T-cell (primary cell): ENCODE data around the gene POLR2A. TPM values are rescaled to one million over a fixed set of nuclear protein-coding genes. Genes with fewer than 3 reads are reported as not detected.

ENCODE experiments used
- ATAC-seq, 4 experiments: fragments of 200-7000 bp in 3 of 4; fragments of 150-1000 bp in 1 of 4; cut with Tn5 transposase; replicated peaks in 1 of 4; 1 replicate in 3 of 4; 2 replicates in 1 of 4; pipeline ENCODE4 v1.10.0; 2021; ENCODE audit warnings: moderate library complexity in 3 of 4, mild to moderate bottlenecking in 2 of 4, moderate number of reproducible peaks in 1 of 4
- CTCF ChIA-PET, 2 donors: fragments of 300-600 bp; sonication (Branson Sonifier 250); formaldehyde crosslinking; loops; one replicate each; lab custom pipeline; 2022; ENCODE audit warnings: antibody characterized with exemption in 2 of 2; lab: Charles Lee
- POLR2A ChIA-PET, 2 donors: fragments of 300-600 bp; sonication (Branson Sonifier 250); formaldehyde crosslinking; loops; one replicate each; lab custom pipeline; 2022; ENCODE audit warnings: antibody characterized with exemption in 2 of 2; lab: Charles Lee
- DNase-seq, 35 experiments: peaks; one replicate each; pipeline versions ENCODE4 v3.0.0 to v3.0.0-alpha.2; 2013 to 2023
- H3K27ac ChIP-seq: one replicate; pipeline ENCODE4 v1.5.1; 2013; ENCODE audit warnings: low read length
- H3K27me3 ChIP-seq, 2 experiments: replicated peaks in 1 of 2; 1 replicate in 1 of 2; 2 replicates in 1 of 2; pipeline versions ENCODE4 v1.6.1 to v1.7.0; 2013; ENCODE audit warnings: low read length in 1 of 2, mixed read lengths in 1 of 2; ENCODE audit not compliant: control insufficient read depth in 2 of 2, insufficient read depth in 2 of 2; ENCODE audit errors: extremely low read depth in 1 of 2
- H3K36me3 ChIP-seq, 2 donors: 1 replicate in 1 of 2; 2 replicates in 1 of 2; pipeline versions ENCODE4 v1.6.1 to v1.7.0; 2013; ENCODE audit warnings: low read length in 1 of 2; ENCODE audit not compliant: control insufficient read depth in 2 of 2, insufficient read depth in 1 of 2; ENCODE audit errors: extremely low read depth in 1 of 2
- H3K4me1 ChIP-seq, 2 experiments: 1 replicate in 1 of 2; 2 replicates in 1 of 2; pipeline versions ENCODE4 v1.6.1 to v1.7.0; 2013; ENCODE audit warnings: low read length in 2 of 2, mixed read lengths in 1 of 2; ENCODE audit not compliant: insufficient read depth in 2 of 2, control insufficient read depth in 1 of 2; ENCODE audit errors: extremely low read depth in 1 of 2
- H3K4me3 ChIP-seq, 2 donors: 1 replicate in 1 of 2; 2 replicates in 1 of 2; pipeline versions ENCODE4 v1.5.1 to v1.7.0; 2013; ENCODE audit warnings: mild to moderate bottlenecking in 2 of 2, low read length in 1 of 2, moderate library complexity in 1 of 2; ENCODE audit not compliant: control insufficient read depth in 1 of 2; ENCODE audit errors: extremely low read depth in 1 of 2
- H3K9me3 ChIP-seq: 2 replicates; pipeline ENCODE4 v1.7.0; 2013
- H3K27ac Mint-ChIP-seq, 2 donors: one replicate each; pipeline ENCODE4 v1.8.0; 2020 to 2021; ENCODE audit warnings: mild to moderate bottlenecking in 2 of 2, mixed read lengths in 2 of 2
- H3K27me3 Mint-ChIP-seq, 2 donors: one replicate each; pipeline ENCODE4 v1.8.0; 2021 to 2022; ENCODE audit warnings: mixed read lengths in 2 of 2
- H3K36me3 Mint-ChIP-seq: one replicate; pipeline ENCODE4 v1.8.0; 2021; ENCODE audit warnings: mixed read lengths
- H3K4me1 Mint-ChIP-seq, 3 donors: one replicate each; pipeline ENCODE4 v1.8.0; 2020 to 2022; ENCODE audit warnings: mixed read lengths in 3 of 3, mild to moderate bottlenecking in 1 of 3
- H3K4me3 Mint-ChIP-seq, 3 donors: one replicate each; pipeline ENCODE4 v1.8.0; 2020 to 2022; ENCODE audit warnings: mild to moderate bottlenecking in 3 of 3, mixed read lengths in 3 of 3, moderate library complexity in 3 of 3
- H3K9me3 Mint-ChIP-seq, 3 donors: one replicate each; pipeline ENCODE4 v1.8.0; 2020 to 2022; ENCODE audit warnings: mixed read lengths in 3 of 3
- WGBS: methylation state at CpG from one replicate; pipeline ENCODE4 v1.1.5; 2013; ENCODE audit warnings: missing lambda C conversion rate; ENCODE audit not compliant: insufficient coverage; 5-methylcytosine and 5-hydroxymethylcytosine counted together
- total RNA-seq, 35 experiments: library from RNA in 6 of 35; stranded (reverse) in 6 of 35; fragments of 120-200 nt in 1 of 35; gene quantifications; one replicate each; pipeline versions ENCODE4 v1.2.1 to v1.2.4 and lab custom pipeline; 2013 to 2026

The POLR2A gene
- total RNA-seq, 5 donors from 2014 or later (not counting 1 experiment from before 2014, with no cell fraction given): 198 to 444 (median 212) TPM

DNA sequence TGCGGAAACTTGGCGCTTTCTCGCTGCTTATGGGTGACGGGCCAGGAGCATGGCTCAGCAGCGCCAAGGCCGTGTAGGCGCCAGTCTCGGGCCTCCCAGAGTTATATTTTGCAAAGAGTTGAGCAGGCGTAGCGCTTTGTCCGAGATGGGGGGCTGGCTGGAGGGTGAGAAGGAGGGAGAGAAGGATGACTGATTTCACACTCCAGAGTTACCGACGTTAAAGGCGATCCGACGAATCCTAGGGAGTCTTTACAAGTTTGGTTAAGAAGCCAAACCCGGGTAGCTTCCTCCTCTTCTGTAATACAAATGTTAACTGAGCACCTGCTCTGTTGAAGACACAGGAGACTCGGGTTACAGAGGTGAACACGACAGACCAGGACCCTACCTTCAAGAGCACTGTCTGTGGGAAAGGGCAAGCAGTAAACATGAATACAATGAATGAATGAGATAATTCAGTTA, 782 bp downstream of the POLR2A start:
- WGBS: 0% methylated on average over 10 of the region's 19 CpGs
- peaks cover 14% of the 10 kb centered on the region for H3K36me3 Mint-ChIP-seq
- H3K9me3 ChIP-seq: no peaks in the 10 kb centered on the region
- peak overlapping the region; percentile 99 for H3K27ac ChIP-seq
- H3K4me3 ChIP-seq: peak overlapping the region; percentile 79 to 92
- peaks cover 36 to 73% of the 10 kb centered on the region in 2 experiments for H3K4me1 ChIP-seq
- peak overlapping the region; percentile 92 to 99 (median 98) for H3K4me3 Mint-ChIP-seq
- ChIA-PET POLR2A (interaction anchor here (0.6 to 3.6 kb wide), 8 partner anchors 8 to 202 kb away, joined by 3 to 21 read pairs (median 3); partner anchors contain the start of genes CHRNB1 (in 1 of the 2) and TMEM102 (in 1 of the 2)), CTCF (interaction anchor here in 1 of 2 donors (0.5 to 1.1 kb wide), 7 partner anchors 26 to 897 kb away, joined by 3 to 8 read pairs (median 5); partner anchors contain the start of genes CHRNB1 and TMEM256)
- no peaks in the 10 kb centered on the region for H3K27me3 ChIP-seq
- H3K4me1 Mint-ChIP-seq: peaks cover 78 to 83% (median 79%) of the 10 kb centered on the region in 3 donors
- ATAC-seq: no peak
- H3K36me3 ChIP-seq: peaks cover 0 to 8% of the 10 kb centered on the region in 2 donors
- H3K27me3 Mint-ChIP-seq: no peaks in the 10 kb centered on the region
- H3K9me3 Mint-ChIP-seq: no peaks in the 10 kb centered on the region
- DNase-seq: no peak
- peak overlapping the region; percentile 100 for H3K27ac Mint-ChIP-seq

DNA sequence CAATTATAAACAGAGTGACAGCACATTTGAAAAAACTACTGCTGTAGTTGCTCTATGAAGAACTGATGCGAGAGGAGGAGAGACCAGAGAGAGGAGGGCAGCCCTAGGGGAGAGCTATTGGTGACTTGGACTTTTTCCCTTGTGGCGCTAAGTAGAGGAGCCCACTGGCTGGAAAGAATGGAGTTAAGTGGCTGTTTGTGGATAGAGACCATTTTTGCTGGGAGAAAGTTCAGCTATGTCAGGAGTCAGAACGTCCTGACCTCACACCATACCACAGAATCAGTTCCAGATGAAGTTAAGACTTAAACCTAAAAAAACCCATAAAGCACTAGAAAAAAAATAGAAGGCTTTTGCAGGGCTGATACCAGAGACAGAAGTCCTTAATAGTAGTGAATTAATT, 2.0 kb downstream of the POLR2A start:
- WGBS: 82% methylated on average over 2 of the region's 3 CpGs
- ATAC-seq (no peak), DNase-seq (no peak)
- H3K27me3 Mint-ChIP-seq: no peaks in the 10 kb centered on the region
- H3K27me3 ChIP-seq: no peaks in the 10 kb centered on the region
- POLR2A ChIA-PET: interaction anchor here (0.6 to 3.6 kb wide), 6 partner anchors 10 to 60 kb away, joined by 3 to 21 read pairs (median 3); partner anchors contain the start of gene TMEM102 (in 1 of the 2)
- no peaks in the 10 kb centered on the region for H3K9me3 ChIP-seq
- H3K27ac ChIP-seq: no peak overlapping the region
- H3K4me3 ChIP-seq: peak overlapping the region; percentile 53 to 92
- peaks cover 35 to 66% of the 10 kb centered on the region in 2 experiments for H3K4me1 ChIP-seq
- peaks cover 0 to 10% of the 10 kb centered on the region in 2 donors for H3K36me3 ChIP-seq
- peaks cover 78 to 86% (median 78%) of the 10 kb centered on the region in 3 donors for H3K4me1 Mint-ChIP-seq
- H3K27ac Mint-ChIP-seq: peak overlapping the region; percentile 63 to 75
- CTCF ChIA-PET: interaction anchor here in 1 of 2 donors (1.1 to 1.2 kb wide), 2 partner anchors 75 to 82 kb away, joined by 3 to 5 read pairs; partner anchors contain the start of genes SENP3 and TMEM256
- H3K4me3 Mint-ChIP-seq: peak overlapping the region; percentile 77 to 98 (median 92)
- no peaks in the 10 kb centered on the region for H3K9me3 Mint-ChIP-seq
- H3K36me3 Mint-ChIP-seq: peaks cover 14% of the 10 kb centered on the region

DNA sequence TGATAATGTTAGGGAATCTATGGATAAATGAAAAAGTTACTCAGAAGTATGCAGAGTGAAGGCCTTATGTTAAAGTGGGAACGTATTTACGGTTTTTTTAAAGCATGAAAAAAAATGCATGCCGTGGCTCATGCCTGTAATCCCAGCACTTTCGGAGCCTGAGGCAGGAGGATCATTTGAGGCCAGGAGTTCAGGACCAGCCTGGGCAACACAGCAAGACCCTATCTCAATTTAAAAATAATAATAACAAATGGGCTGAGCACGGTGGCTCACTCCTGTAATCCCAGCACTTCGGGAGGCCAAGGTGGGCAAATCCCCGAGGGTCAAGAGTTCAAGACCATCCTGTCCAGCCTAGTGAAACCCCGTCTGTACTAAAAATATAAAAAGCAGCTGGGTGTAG, 6.0 kb downstream of the POLR2A start:
- peak overlapping the region in 1 of 2 donors; percentile 3 for H3K27ac Mint-ChIP-seq
- H3K36me3 Mint-ChIP-seq: peaks cover 32% of the 10 kb centered on the region

DNA sequence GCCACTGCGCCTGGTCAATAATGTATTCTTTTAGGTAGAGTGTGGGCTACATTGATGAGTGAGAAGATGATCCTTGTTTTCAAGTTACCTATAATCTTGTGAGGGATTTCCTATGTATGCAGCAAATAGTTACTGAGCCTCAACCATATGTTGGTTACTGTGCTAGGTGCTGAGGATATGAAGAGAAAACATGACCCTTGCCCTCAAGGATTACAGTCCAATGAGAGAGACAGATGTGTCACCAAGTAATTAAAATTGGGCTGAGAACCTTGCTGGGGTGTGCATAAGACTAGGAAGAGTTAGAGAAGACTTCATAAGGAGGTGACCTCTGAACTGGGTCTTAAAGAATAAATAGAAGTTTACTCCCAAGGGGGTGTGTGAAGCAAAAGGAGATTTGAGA, 7.4 kb downstream of the POLR2A start:
- Histone ChIP-seq H3K27ac (no peak overlapping the region), H3K27me3 (no peaks in the 10 kb centered on the region), H3K36me3 (peaks cover 3 to 50% of the 10 kb centered on the region in 2 donors), H3K9me3 (no peaks in the 10 kb centered on the region), H3K4me1 (peaks cover 22 to 43% of the 10 kb centered on the region in 2 experiments), H3K4me3 (no peak overlapping the region)
- H3K27ac Mint-ChIP-seq: peak overlapping the region in 1 of 2 donors; percentile 18
- DNase-seq (no peak), ATAC-seq (no peak)
- H3K9me3 Mint-ChIP-seq: no peaks in the 10 kb centered on the region
- CTCF ChIA-PET: no interaction called here
- peaks cover 63 to 68% (median 68%) of the 10 kb centered on the region in 3 donors for H3K4me1 Mint-ChIP-seq
- 100% methylated on average over 1 of the region's 1 CpG for WGBS
- no peak overlapping the region for H3K4me3 Mint-ChIP-seq
- peaks cover 41% of the 10 kb centered on the region for H3K36me3 Mint-ChIP-seq
- POLR2A ChIA-PET: interaction anchor here in 1 of 2 donors (0.6 kb wide), 1 partner anchor 61 kb away, joined by 4 read pairs; no protein-coding TSS in a partner anchor
- no peaks in the 10 kb centered on the region for H3K27me3 Mint-ChIP-seq

More for the DNA sequence above, 6.0 kb downstream of the POLR2A start:
- CTCF ChIA-PET: interaction anchor here in 1 of 2 donors (1.0 kb wide), 1 partner anchor 53 kb away, joined by 3 read pairs; no protein-coding TSS in a partner anchor
- ATAC-seq (no peak), DNase-seq (no peak)
- no peak overlapping the region for H3K27ac ChIP-seq
- H3K36me3 ChIP-seq: peaks cover 0 to 36% of the 10 kb centered on the region in 2 donors
- POLR2A ChIA-PET: interaction anchor here in 1 of 2 donors (0.9 kb wide), 1 partner anchor 23 kb away, joined by 4 read pairs; no protein-coding TSS in a partner anchor
- no peak overlapping the region for H3K4me3 ChIP-seq
- no peaks in the 10 kb centered on the region for H3K27me3 ChIP-seq
- no peaks in the 10 kb centered on the region for H3K27me3 Mint-ChIP-seq
- H3K4me3 Mint-ChIP-seq: no peak overlapping the region
- H3K4me1 ChIP-seq: peaks cover 33 to 55% of the 10 kb centered on the region in 2 experiments
- 71% methylated on average over 5 of the region's 8 CpGs for WGBS
- H3K9me3 ChIP-seq: no peaks in the 10 kb centered on the region
- no peaks in the 10 kb centered on the region for H3K9me3 Mint-ChIP-seq
- H3K4me1 Mint-ChIP-seq: peaks cover 71 to 80% (median 77%) of the 10 kb centered on the region in 3 donors

- Mint-ChIP-seq H3K27me3 (no peaks in the 10 kb centered on the region), H3K27ac (peak overlapping the region in 1 of 2 donors; percentile 40), H3K4me3 (no peak overlapping the region), H3K36me3 (peaks cover 50% of the 10 kb centered on the region), H3K9me3 (no peaks in the 10 kb centered on the region), H3K4me1 (peaks cover 43 to 48% (median 47%) of the 10 kb centered on the region in 3 donors)
- Histone ChIP-seq H3K27ac (no peak overlapping the region), H3K9me3 (no peaks in the 10 kb centered on the region), H3K4me3 (no peak overlapping the region), H3K4me1 (peaks cover 6 to 23% of the 10 kb centered on the region in 2 experiments), H3K36me3 (peaks cover 4 to 71% of the 10 kb centered on the region in 2 donors), H3K27me3 (no peaks in the 10 kb centered on the region)
- no peak for ATAC-seq
- WGBS: 86% methylated on average over 1 of the region's 3 CpGs
- no peak for DNase-seq
- CTCF ChIA-PET: interaction anchor here in 1 of 2 donors (0.6 kb wide), 1 partner anchor 165 kb away, joined by 5 read pairs; no protein-coding TSS in a partner anchor
- POLR2A ChIA-PET: no interaction called here
Measured at GRCh38 chr17:7493941-7494340, 9.8 kb downstream of the POLR2A start.

GRCh38 chr17:7495906-7496434, 11.8 kb downstream of the POLR2A start:
- Histone ChIP-seq H3K4me3 (no peak overlapping the region), H3K27ac (no peak overlapping the region), H3K4me1 (peaks cover 0 to 17% of the 10 kb centered on the region in 2 experiments), H3K36me3 (peaks cover 13 to 82% of the 10 kb centered on the region in 2 donors), H3K9me3 (no peaks in the 10 kb centered on the region), H3K27me3 (no peaks in the 10 kb centered on the region)
- ChIA-PET POLR2A (no interaction called here), CTCF (no interaction called here)
- Mint-ChIP-seq H3K4me1 (peaks cover 27 to 35% (median 31%) of the 10 kb centered on the region in 3 donors), H3K27me3 (no peaks in the 10 kb centered on the region), H3K27ac (no peak overlapping the region), H3K4me3 (no peak overlapping the region), H3K9me3 (no peaks in the 10 kb centered on the region), H3K36me3 (peaks cover 62% of the 10 kb centered on the region)
- no peak for DNase-seq
- 94% methylated on average over 9 of the region's 12 CpGs for WGBS
- ATAC-seq: no peak
